H9 (cell line): Measurements from ENCODE around the gene LRFN2. TPM values are rescaled to one million over a fixed set of nuclear protein-coding genes. Genes with fewer than 3 reads are reported as not detected.

Experiments
- DNase-seq: peaks from one replicate; pipeline ENCODE4 v3.0.0-alpha.2; 2017
- H2AFZ ChIP-seq: one replicate; pipeline ENCODE4 v1.6.1; 2013; ENCODE audit warnings: mild to moderate bottlenecking, low read length, control low read depth, moderate library complexity
- H2AK5ac ChIP-seq: 2 replicates; pipeline ENCODE4 v1.6.1; 2013; ENCODE audit warnings: low read length, control low read depth, mixed read lengths; ENCODE audit not compliant: insufficient read length
- H2BK120ac ChIP-seq: one replicate; pipeline ENCODE4 v1.6.1; 2013; ENCODE audit warnings: low read depth, mild to moderate bottlenecking, low read length, control low read depth, inconsistent platforms; ENCODE audit not compliant: poor library complexity, severe bottlenecking
- H2BK12ac ChIP-seq: 2 replicates; pipeline ENCODE4 v1.6.1; 2013; ENCODE audit warnings: low read length, control low read depth, mixed read lengths, low read depth; ENCODE audit not compliant: insufficient read length
- H2BK15ac ChIP-seq: 2 replicates; pipeline ENCODE4 v1.6.1; 2013; ENCODE audit warnings: low read depth, low read length, control low read depth
- H2BK20ac ChIP-seq: one replicate; pipeline ENCODE4 v1.6.1; 2013; ENCODE audit warnings: low read depth, mild to moderate bottlenecking, low read length, control low read depth, inconsistent platforms; ENCODE audit not compliant: poor library complexity, severe bottlenecking
- H2BK5ac ChIP-seq: 2 replicates; pipeline ENCODE4 v1.6.1; 2013; ENCODE audit warnings: low read length, control low read depth, mixed read lengths; ENCODE audit not compliant: insufficient read length
- H3K14ac ChIP-seq: 2 replicates; pipeline ENCODE4 v1.6.1; 2013; ENCODE audit warnings: low read length, control low read depth; ENCODE audit not compliant: insufficient read depth
- H3K18ac ChIP-seq: 2 replicates; pipeline ENCODE4 v1.6.1; 2013; ENCODE audit warnings: low read depth, mild to moderate bottlenecking, mixed read lengths, low read length, control low read depth; ENCODE audit not compliant: insufficient read length
- H3K23ac ChIP-seq: 2 replicates; pipeline ENCODE4 v1.6.1; 2013; ENCODE audit warnings: low read length, control low read depth, mixed read lengths, low read depth; ENCODE audit not compliant: insufficient read length
- H3K23me2 ChIP-seq: 2 replicates; pipeline ENCODE4 v1.6.1; 2013; ENCODE audit warnings: low read depth, mild to moderate bottlenecking, mixed read lengths, low read length, control low read depth; ENCODE audit not compliant: insufficient read length, poor library complexity, severe bottlenecking
- H3K27ac ChIP-seq: 2 replicates; pipeline ENCODE4 v1.5.1; 2013; ENCODE audit warnings: low read length, control low read depth, mixed read lengths, low read depth; ENCODE audit not compliant: insufficient read length
- H3K27me3 ChIP-seq: 2 replicates; pipeline ENCODE4 v1.6.1; 2013; ENCODE audit warnings: low read length, control low read depth, inconsistent platforms; ENCODE audit not compliant: insufficient read depth
- H3K4ac ChIP-seq: 2 replicates; pipeline ENCODE4 v1.6.1; 2013; ENCODE audit warnings: low read depth, mild to moderate bottlenecking, control low read depth, inconsistent platforms, low read length, moderate library complexity
- H3K4me1 ChIP-seq: 2 replicates; pipeline ENCODE4 v1.6.1; 2013; ENCODE audit warnings: low read length, control low read depth, inconsistent platforms; ENCODE audit not compliant: insufficient read depth
- H3K4me2 ChIP-seq: 2 replicates; pipeline ENCODE4 v1.6.1; 2013; ENCODE audit warnings: low read length, control low read depth, mixed read lengths; ENCODE audit not compliant: insufficient read length, insufficient read depth
- H3K56ac ChIP-seq: 2 replicates; pipeline ENCODE4 v1.6.1; 2013; ENCODE audit warnings: low read depth, mild to moderate bottlenecking, mixed read lengths, low read length, control low read depth; ENCODE audit not compliant: insufficient read length
- H3K79me1 ChIP-seq: 2 replicates; pipeline ENCODE4 v1.6.1; 2013; ENCODE audit warnings: low read depth, mild to moderate bottlenecking, moderate library complexity, low read length, control low read depth, inconsistent platforms; ENCODE audit not compliant: insufficient read depth, poor library complexity, severe bottlenecking
- H3K79me2 ChIP-seq: 2 replicates; pipeline ENCODE4 v1.6.1; 2013; ENCODE audit warnings: low read length, control low read depth, inconsistent platforms; ENCODE audit not compliant: insufficient read depth
- H3K9ac ChIP-seq: 2 replicates; pipeline ENCODE4 v1.6.1; 2013; ENCODE audit warnings: low read length, control low read depth, mixed read lengths; ENCODE audit not compliant: insufficient read length; ENCODE audit errors: extremely low read depth
- H3K9me3 ChIP-seq: one replicate; pipeline ENCODE4 v1.6.1; 2013; ENCODE audit warnings: low read depth, low read length, inconsistent platforms; ENCODE audit not compliant: control insufficient read depth
- H3T11ph ChIP-seq: one replicate; pipeline ENCODE4 v1.6.1; 2013; ENCODE audit warnings: mild to moderate bottlenecking, low read length, control low read depth, inconsistent platforms
- H4K20me1 ChIP-seq: one replicate; pipeline ENCODE4 v1.6.1; 2013; ENCODE audit not compliant: control insufficient read depth, insufficient read length, insufficient read depth
- H4K5ac ChIP-seq: 2 replicates; pipeline ENCODE4 v1.6.1; 2013; ENCODE audit warnings: low read depth, mild to moderate bottlenecking, mixed read lengths, low read length, control low read depth; ENCODE audit not compliant: insufficient read length
- H4K8ac ChIP-seq: replicated peaks from 2 replicates; pipeline ENCODE4 v1.6.1; 2013; ENCODE audit warnings: low read length, control low read depth, mixed read lengths, low read depth; ENCODE audit not compliant: insufficient read length
- H4K91ac ChIP-seq: 2 replicates; pipeline ENCODE4 v1.6.1; 2013; ENCODE audit warnings: low read depth, mild to moderate bottlenecking, moderate library complexity, mixed read lengths, low read length, control low read depth; ENCODE audit not compliant: insufficient read length
- H3K27ac Mint-ChIP-seq, 3 experiments: 2 replicates in 2 of 3; 3 replicates in 1 of 3; pipeline ENCODE4 v1.8.0; 2020 to 2021; ENCODE audit warnings: mixed read lengths in 3 of 3, mild to moderate bottlenecking in 1 of 3, moderate library complexity in 1 of 3
- H3K27me3 Mint-ChIP-seq: 2 replicates; pipeline ENCODE4 v1.8.0; 2021; ENCODE audit warnings: low read depth, mild to moderate bottlenecking, moderate library complexity, mixed read lengths
- H3K36me3 Mint-ChIP-seq, 3 experiments: 2 replicates in 2 of 3; 3 replicates in 1 of 3; pipeline ENCODE4 v1.8.0; 2020 to 2021; ENCODE audit warnings: low read depth in 3 of 3, mixed read lengths in 3 of 3; ENCODE audit not compliant: insufficient read depth in 1 of 3
- H3K4me1 Mint-ChIP-seq, 2 experiments: 2 replicates each; pipeline ENCODE4 v1.8.0; 2020; ENCODE audit warnings: mixed read lengths in 2 of 2
- H3K4me3 Mint-ChIP-seq, 2 experiments: 2 replicates in 1 of 2; 3 replicates in 1 of 2; pipeline ENCODE4 v1.8.0; 2020 to 2021; ENCODE audit warnings: mild to moderate bottlenecking in 2 of 2, mixed read lengths in 2 of 2, moderate library complexity in 1 of 2
- H3K9me3 Mint-ChIP-seq, 2 experiments: 2 replicates in 1 of 2; 3 replicates in 1 of 2; pipeline ENCODE4 v1.8.0; 2020; ENCODE audit warnings: mild to moderate bottlenecking in 2 of 2, mixed read lengths in 2 of 2, moderate library complexity in 1 of 2
- CTCF ChIP-seq: fragments of 200-600 bp; sonication (generic); conservative IDR thresholded peaks from 3 replicates; pipeline ENCODE4 v1.8.0; 2021; ENCODE audit warnings: antibody characterized with exemption, mild to moderate bottlenecking
- WGBS: extraction: QIAGEN DNeasy Blood & Tissue Kit; methylation state at CpG from one replicate; pipeline ENCODE4 v1.1.7; 2013; ENCODE audit warnings: missing lambda C conversion rate, low lambda C conversion rate, mixed read lengths; ENCODE audit not compliant: insufficient read length; ENCODE audit errors: extremely low coverage; 5-methylcytosine and 5-hydroxymethylcytosine counted together
- total RNA-seq: library from RNA; stranded (reverse); gene quantifications from 2 replicates; pipeline ENCODE4 v1.2.1, GENCODE V29; 2021

The LRFN2 gene
- total RNA-seq, 1 experiment from 2014 or later: 0.11 TPM

- H2BK12ac ChIP-seq: no peak overlapping the region
- H3K23ac ChIP-seq: no peak overlapping the region
- H3T11ph ChIP-seq: no peak overlapping the region
- H3K4me3 Mint-ChIP-seq: no peak overlapping the region
- no peak overlapping the region for H2BK120ac ChIP-seq
- no peaks in the 10 kb centered on the region for H3K27me3 ChIP-seq
- no peaks in the 10 kb centered on the region for H3K79me2 ChIP-seq
- no peak overlapping the region for H3K18ac ChIP-seq
- peaks cover 0 to 5% of the 10 kb centered on the region in 2 experiments; a peak in 1 of 4 replicates for H3K4me1 Mint-ChIP-seq
- no peaks in the 10 kb centered on the region for H3K79me1 ChIP-seq
- no peak overlapping the region for H3K27ac ChIP-seq
- no peak overlapping the region for H3K4me2 ChIP-seq
- no peaks in the 10 kb centered on the region for H3K9me3 ChIP-seq
- no peak for TF ChIP-seq CTCF
- H2BK20ac ChIP-seq: no peak overlapping the region
- H2AFZ ChIP-seq: no peak overlapping the region
- H3K23me2 ChIP-seq: no peaks in the 10 kb centered on the region
- no peak overlapping the region for H3K14ac ChIP-seq
- no peak overlapping the region for H2BK5ac ChIP-seq
- H3K27me3 Mint-ChIP-seq: peaks cover 5% of the 10 kb centered on the region; the same call in 1 of the 2 replicates
- no peak overlapping the region for H3K9ac ChIP-seq
- H2BK15ac ChIP-seq: no peak overlapping the region
- H3K4me1 ChIP-seq: no peaks in the 10 kb centered on the region
- no peak overlapping the region for H4K5ac ChIP-seq
- no peak overlapping the region for H2AK5ac ChIP-seq
- H3K4ac ChIP-seq: no peak overlapping the region
- H4K8ac ChIP-seq: no peak overlapping the region
- H3K56ac ChIP-seq: no peak overlapping the region
- H4K20me1 ChIP-seq: no peaks in the 10 kb centered on the region
- no peaks in the 10 kb centered on the region for H3K9me3 Mint-ChIP-seq
- no peaks in the 10 kb centered on the region for H3K36me3 Mint-ChIP-seq
- no peak overlapping the region for H4K91ac ChIP-seq
- no peak overlapping the region; a peak in 1 of 7 replicates for H3K27ac Mint-ChIP-seq
- no CpG with 5 or more reads among the region's 3 CpGs for WGBS
- no peak for DNase-seq
Measured at GRCh38 chr6:40634429-40634828, 47.3 kb upstream of the LRFN2 start.
